K562 (cell line): Measurements from ENCODE around the gene CD9. TPM values are rescaled to one million over a fixed set of nuclear protein-coding genes. Genes with fewer than 3 reads are reported as not detected.

Experiments used
- ATAC-seq: fragments of 200-7000 bp; cut with Tn5 transposase; 3 replicates; pipeline ENCODE4 v1.9.1; 2020; ENCODE audit warnings: moderate library complexity
- BruUV-seq: library from RNA; stranded (reverse); fragments of 400-500 nt; replicated peaks from 2 replicates; lab custom pipeline; 2021; lab: Mats Ljungman, UMichigan
- CTCF ChIA-PET: fragments of 300-600 bp; formaldehyde crosslinking; extraction: SDS; loops from one replicate; lab custom pipeline; 2021; ENCODE audit warnings: low intra/inter-chr PET ratio; lab: Yijun Ruan, JAX
- POLR2A ChIA-PET: fragments of 300-600, 350-650 bp; sonication (Branson Sonifier 250); formaldehyde crosslinking; extraction: SDS; loops from one replicate; lab custom pipeline; 2021; ENCODE audit warnings: antibody characterized with exemption, inconsistent platforms; lab: Yijun Ruan, JAX
- DNase-seq, 4 experiments: peaks; one replicate each; pipeline versions ENCODE4 v3.0.0 to v3.0.0-alpha.2; 2011 to 2018; ENCODE audit warnings: low spot score in 3 of 4, mixed read lengths in 3 of 4; ENCODE audit errors: extremely low read depth in 1 of 4
- FAIRE-seq: peaks from 2 replicates; lab custom pipeline; 2011; peaks lifted over from hg19 to GRCh38; lab: Jason Lieb, UNC
- H2AFZ ChIP-seq: 2 replicates; pipeline ENCODE4 v1.6.0; 2011; ENCODE audit warnings: low read depth, low read length, control low read depth, inconsistent platforms
- H3K27ac ChIP-seq: fragments of 200-600 bp; 3 replicates; pipeline ENCODE4 v1.8.0; 2011; ENCODE audit warnings: low read depth, mild to moderate bottlenecking, control low read depth, inconsistent platforms, low read length, moderate library complexity, mixed read lengths; ENCODE audit errors: extremely low read depth
- H3K27me3 ChIP-seq, 2 experiments: fragments of 300-600 bp in 1 of 2; 2 replicates in 1 of 2; 3 replicates in 1 of 2; pipeline versions ENCODE4 v1.6.0 to v1.8.0; 2011; ENCODE audit warnings: inconsistent platforms in 2 of 2, low read length in 2 of 2, mild to moderate bottlenecking in 1 of 2, mixed read lengths in 1 of 2, moderate library complexity in 1 of 2; ENCODE audit not compliant: control insufficient read depth in 2 of 2, insufficient read depth in 2 of 2
- H3K36me3 ChIP-seq: fragments of 300-600 bp; 3 replicates; pipeline ENCODE4 v1.8.0; 2011; ENCODE audit warnings: mild to moderate bottlenecking, low read length, inconsistent platforms; ENCODE audit not compliant: control insufficient read depth, insufficient read depth
- H3K4me1 ChIP-seq, 2 experiments: fragments of 200-600 bp in 1 of 2; replicated peaks in 1 of 2; 2 replicates in 1 of 2; 3 replicates in 1 of 2; pipeline versions ENCODE4 v1.5.1 to v1.8.0; 2011; ENCODE audit warnings: inconsistent platforms in 2 of 2, low read length in 2 of 2, mild to moderate bottlenecking in 1 of 2, mixed read lengths in 1 of 2, moderate library complexity in 1 of 2; ENCODE audit not compliant: control insufficient read depth in 2 of 2, insufficient read depth in 2 of 2
- H3K4me2 ChIP-seq: 2 replicates; pipeline ENCODE4 v1.6.1; 2011; ENCODE audit warnings: low read length, control low read depth, inconsistent platforms, mixed read lengths; ENCODE audit not compliant: insufficient read depth
- H3K4me3 ChIP-seq: fragments of 200-600 bp; sonication (generic), shearing (Covaris generic); 2 replicates; pipeline ENCODE4 v1.5.1; 2016; ENCODE audit warnings: control low read depth, inconsistent platforms
- H3K79me2 ChIP-seq: fragments of 200-600 bp; 3 replicates; pipeline ENCODE4 v1.8.0; 2011; ENCODE audit warnings: low read length, inconsistent platforms; ENCODE audit not compliant: control insufficient read depth, insufficient read depth
- H3K9ac ChIP-seq, 2 experiments: 2 replicates each; pipeline versions ENCODE4 v1.6.0 to v1.6.1; 2011; ENCODE audit warnings: low read depth in 2 of 2, low read length in 2 of 2, control low read depth in 1 of 2, inconsistent platforms in 1 of 2, mild to moderate bottlenecking in 1 of 2, mixed read lengths in 1 of 2; ENCODE audit not compliant: insufficient read depth in 1 of 2
- H3K9me1 ChIP-seq: one replicate; pipeline ENCODE4 v1.6.0; 2011; ENCODE audit warnings: inconsistent platforms, mild to moderate bottlenecking, low read length, moderate library complexity; ENCODE audit not compliant: control insufficient read depth, insufficient read depth
- H3K9me3 ChIP-seq: replicated peaks from 2 replicates; pipeline ENCODE4 v1.5.1; 2011; ENCODE audit warnings: low read depth, low read length, inconsistent platforms; ENCODE audit not compliant: control insufficient read depth, insufficient read depth
- H4K20me1 ChIP-seq: replicated peaks from 2 replicates; pipeline ENCODE4 v1.6.1; 2011; ENCODE audit warnings: low read length, inconsistent platforms, mixed read lengths; ENCODE audit not compliant: control insufficient read depth, insufficient read depth
- CC2D1A ChIP-seq: fragments of 450-650 bp; IDR thresholded peaks from 2 replicates; pipeline ENCODE4 v1.6.1; 2017; ENCODE audit warnings: mild to moderate bottlenecking
- WGBS: fragments of 100-300 bp; shearing (Covaris generic); methylation state at CpG from one replicate; pipeline ENCODE4 v1.1.6; 2016; ENCODE audit warnings: low coverage, mixed read lengths; ENCODE audit not compliant: insufficient coverage; ENCODE audit errors: missing lambda C conversion rate; 5-methylcytosine and 5-hydroxymethylcytosine counted together
- in situ Hi-C: fragments of 300-500 bp; cut with MboI; formaldehyde crosslinking; loops from 4 replicates; pipeline ENCODE4 v1.15.0; 2018; ENCODE audit warnings: inconsistent platforms, mixed read lengths
- intact Hi-C: fragments of 100-400 bp; cut with micrococcal nuclease; formaldehyde crosslinking; loops from 2 replicates; pipeline ENCODE4 v1.14.2; 2022
- polyA plus RNA-seq, 8 experiments: library from polyadenylated mRNA; depleted of rRNA in 4 of 8; stranded (reverse) in 5 of 8; unstranded in 3 of 8; fragments of >200 nt; fragmentation: Nextera tagmentation in 2 of 8; fragmentation: Illumina TruSeq in 1 of 8; extraction: Ambion mirVana in 2 of 8; extraction: Trizol in 1 of 8; gene quantifications; 2 replicates each; pipeline versions ENCODE4 v1.2.1 to v1.2.3, GENCODE V29; 2011 to 2014; ENCODE audit warnings: inconsistent platforms in 1 of 8, missing spikeins in 1 of 8
- total RNA-seq, 7 experiments: library from RNA; depleted of rRNA in 6 of 7; stranded (reverse); fragments of >200 nt in 6 of 7; fragmentation: Illumina TruSeq in 2 of 7; extraction: Trizol in 2 of 7; gene quantifications; 2 replicates each; pipeline versions ENCODE4 v1.2.1 to v1.2.3, GENCODE V29; 2011 to 2021; ENCODE audit warnings: low replicate concordance in 1 of 7
- TF ChIP-seq, protein P1 (sequence below): fragments of 450-650 bp; IDR thresholded peaks from 2 replicates; pipeline ENCODE4 v1.6.1; 2016; ENCODE audit warnings: mild to moderate bottlenecking, moderate library complexity
- TF ChIP-seq, protein P2 (sequence below): sonication (generic); formaldehyde crosslinking; IDR thresholded peaks from 2 replicates; pipeline ENCODE4 v1.8.1; 2023; ENCODE audit warnings: missing genetic modification reagents, mild to moderate bottlenecking, borderline replicate concordance
- TF ChIP-seq, protein P3 (sequence below): IDR thresholded peaks from 2 replicates; pipeline ENCODE4 v1.6.1; 2011; ENCODE audit not compliant: insufficient read length; ENCODE audit errors: extremely low read depth

CD9 gene
- total and polyA plus RNA-seq, 9 of the 15 experiments (the other 6 are each of a cell fraction or from before 2014, with no cell fraction given), result 0.43 to 5.6 (median 0.62) TPM

DNA sequence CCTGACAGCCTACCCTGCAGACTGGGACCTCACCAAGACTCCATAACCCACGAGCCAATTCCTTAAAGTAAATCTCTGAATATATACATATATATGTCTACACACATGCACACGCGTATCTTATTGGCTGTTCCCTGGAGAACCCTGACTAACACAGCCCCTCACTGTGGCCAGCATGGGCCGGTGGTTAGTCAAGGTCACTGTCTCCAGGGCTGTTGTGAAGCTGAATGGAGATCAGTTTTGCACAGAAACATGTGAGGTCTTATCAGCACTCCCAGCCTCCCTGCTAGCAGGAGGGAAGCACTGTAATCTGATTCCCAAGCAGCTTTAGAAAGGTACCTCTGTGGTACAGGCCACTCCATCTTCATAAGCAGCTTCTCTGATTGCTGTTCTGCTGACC lies 63.7 kb downstream of the CD9 start:
- intact Hi-C loops, result no loop called here
- Histone ChIP-seq H3K9ac (no peak overlapping the region), H3K36me3 (no peaks in the 10 kb centered on the region), H3K4me2 (peak overlapping the region; percentile 41), H2AFZ (no peak overlapping the region), H4K20me1 (peaks cover 6% of the 10 kb centered on the region; the same call in 1 of the 2 replicates), H3K79me2 (no peaks in the 10 kb centered on the region), H3K27ac (no peak overlapping the region), H3K27me3 (no peaks in the 10 kb centered on the region), H3K9me3 (no peaks in the 10 kb centered on the region), H3K9me1 (no peaks in the 10 kb centered on the region), H3K4me1 (peaks cover 27 to 31% of the 10 kb centered on the region in 2 experiments), H3K4me3 (no peak overlapping the region)
- in situ Hi-C loops, result no loop called here
- 0% methylated on average over 4 of the region's 4 CpGs for WGBS
- FAIRE-seq, result peak; percentile 99
- ATAC-seq, result peak; percentile 99
- ChIA-PET CTCF (no interaction called here), POLR2A (interaction anchor here (0.6 to 1.3 kb wide), 3 partner anchors 11 to 26 kb away, joined by 3 read pairs; no protein-coding TSS in a partner anchor)
- DNase-seq, result peak; percentile 71 to 91 (median 81)
- no TSS peak for BruUV-seq
- TF ChIP-seq, protein P1, sequence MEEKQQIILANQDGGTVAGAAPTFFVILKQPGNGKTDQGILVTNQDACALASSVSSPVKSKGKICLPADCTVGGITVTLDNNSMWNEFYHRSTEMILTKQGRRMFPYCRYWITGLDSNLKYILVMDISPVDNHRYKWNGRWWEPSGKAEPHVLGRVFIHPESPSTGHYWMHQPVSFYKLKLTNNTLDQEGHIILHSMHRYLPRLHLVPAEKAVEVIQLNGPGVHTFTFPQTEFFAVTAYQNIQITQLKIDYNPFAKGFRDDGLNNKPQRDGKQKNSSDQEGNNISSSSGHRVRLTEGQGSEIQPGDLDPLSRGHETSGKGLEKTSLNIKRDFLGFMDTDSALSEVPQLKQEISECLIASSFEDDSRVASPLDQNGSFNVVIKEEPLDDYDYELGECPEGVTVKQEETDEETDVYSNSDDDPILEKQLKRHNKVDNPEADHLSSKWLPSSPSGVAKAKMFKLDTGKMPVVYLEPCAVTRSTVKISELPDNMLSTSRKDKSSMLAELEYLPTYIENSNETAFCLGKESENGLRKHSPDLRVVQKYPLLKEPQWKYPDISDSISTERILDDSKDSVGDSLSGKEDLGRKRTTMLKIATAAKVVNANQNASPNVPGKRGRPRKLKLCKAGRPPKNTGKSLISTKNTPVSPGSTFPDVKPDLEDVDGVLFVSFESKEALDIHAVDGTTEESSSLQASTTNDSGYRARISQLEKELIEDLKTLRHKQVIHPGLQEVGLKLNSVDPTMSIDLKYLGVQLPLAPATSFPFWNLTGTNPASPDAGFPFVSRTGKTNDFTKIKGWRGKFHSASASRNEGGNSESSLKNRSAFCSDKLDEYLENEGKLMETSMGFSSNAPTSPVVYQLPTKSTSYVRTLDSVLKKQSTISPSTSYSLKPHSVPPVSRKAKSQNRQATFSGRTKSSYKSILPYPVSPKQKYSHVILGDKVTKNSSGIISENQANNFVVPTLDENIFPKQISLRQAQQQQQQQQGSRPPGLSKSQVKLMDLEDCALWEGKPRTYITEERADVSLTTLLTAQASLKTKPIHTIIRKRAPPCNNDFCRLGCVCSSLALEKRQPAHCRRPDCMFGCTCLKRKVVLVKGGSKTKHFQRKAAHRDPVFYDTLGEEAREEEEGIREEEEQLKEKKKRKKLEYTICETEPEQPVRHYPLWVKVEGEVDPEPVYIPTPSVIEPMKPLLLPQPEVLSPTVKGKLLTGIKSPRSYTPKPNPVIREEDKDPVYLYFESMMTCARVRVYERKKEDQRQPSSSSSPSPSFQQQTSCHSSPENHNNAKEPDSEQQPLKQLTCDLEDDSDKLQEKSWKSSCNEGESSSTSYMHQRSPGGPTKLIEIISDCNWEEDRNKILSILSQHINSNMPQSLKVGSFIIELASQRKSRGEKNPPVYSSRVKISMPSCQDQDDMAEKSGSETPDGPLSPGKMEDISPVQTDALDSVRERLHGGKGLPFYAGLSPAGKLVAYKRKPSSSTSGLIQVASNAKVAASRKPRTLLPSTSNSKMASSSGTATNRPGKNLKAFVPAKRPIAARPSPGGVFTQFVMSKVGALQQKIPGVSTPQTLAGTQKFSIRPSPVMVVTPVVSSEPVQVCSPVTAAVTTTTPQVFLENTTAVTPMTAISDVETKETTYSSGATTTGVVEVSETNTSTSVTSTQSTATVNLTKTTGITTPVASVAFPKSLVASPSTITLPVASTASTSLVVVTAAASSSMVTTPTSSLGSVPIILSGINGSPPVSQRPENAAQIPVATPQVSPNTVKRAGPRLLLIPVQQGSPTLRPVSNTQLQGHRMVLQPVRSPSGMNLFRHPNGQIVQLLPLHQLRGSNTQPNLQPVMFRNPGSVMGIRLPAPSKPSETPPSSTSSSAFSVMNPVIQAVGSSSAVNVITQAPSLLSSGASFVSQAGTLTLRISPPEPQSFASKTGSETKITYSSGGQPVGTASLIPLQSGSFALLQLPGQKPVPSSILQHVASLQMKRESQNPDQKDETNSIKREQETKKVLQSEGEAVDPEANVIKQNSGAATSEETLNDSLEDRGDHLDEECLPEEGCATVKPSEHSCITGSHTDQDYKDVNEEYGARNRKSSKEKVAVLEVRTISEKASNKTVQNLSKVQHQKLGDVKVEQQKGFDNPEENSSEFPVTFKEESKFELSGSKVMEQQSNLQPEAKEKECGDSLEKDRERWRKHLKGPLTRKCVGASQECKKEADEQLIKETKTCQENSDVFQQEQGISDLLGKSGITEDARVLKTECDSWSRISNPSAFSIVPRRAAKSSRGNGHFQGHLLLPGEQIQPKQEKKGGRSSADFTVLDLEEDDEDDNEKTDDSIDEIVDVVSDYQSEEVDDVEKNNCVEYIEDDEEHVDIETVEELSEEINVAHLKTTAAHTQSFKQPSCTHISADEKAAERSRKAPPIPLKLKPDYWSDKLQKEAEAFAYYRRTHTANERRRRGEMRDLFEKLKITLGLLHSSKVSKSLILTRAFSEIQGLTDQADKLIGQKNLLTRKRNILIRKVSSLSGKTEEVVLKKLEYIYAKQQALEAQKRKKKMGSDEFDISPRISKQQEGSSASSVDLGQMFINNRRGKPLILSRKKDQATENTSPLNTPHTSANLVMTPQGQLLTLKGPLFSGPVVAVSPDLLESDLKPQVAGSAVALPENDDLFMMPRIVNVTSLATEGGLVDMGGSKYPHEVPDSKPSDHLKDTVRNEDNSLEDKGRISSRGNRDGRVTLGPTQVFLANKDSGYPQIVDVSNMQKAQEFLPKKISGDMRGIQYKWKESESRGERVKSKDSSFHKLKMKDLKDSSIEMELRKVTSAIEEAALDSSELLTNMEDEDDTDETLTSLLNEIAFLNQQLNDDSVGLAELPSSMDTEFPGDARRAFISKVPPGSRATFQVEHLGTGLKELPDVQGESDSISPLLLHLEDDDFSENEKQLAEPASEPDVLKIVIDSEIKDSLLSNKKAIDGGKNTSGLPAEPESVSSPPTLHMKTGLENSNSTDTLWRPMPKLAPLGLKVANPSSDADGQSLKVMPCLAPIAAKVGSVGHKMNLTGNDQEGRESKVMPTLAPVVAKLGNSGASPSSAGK, result peak; percentile 74
- TF ChIP-seq CC2D1A, result peak; percentile 88; the same call in 1 of the 2 replicates
- TF ChIP-seq, protein P2, sequence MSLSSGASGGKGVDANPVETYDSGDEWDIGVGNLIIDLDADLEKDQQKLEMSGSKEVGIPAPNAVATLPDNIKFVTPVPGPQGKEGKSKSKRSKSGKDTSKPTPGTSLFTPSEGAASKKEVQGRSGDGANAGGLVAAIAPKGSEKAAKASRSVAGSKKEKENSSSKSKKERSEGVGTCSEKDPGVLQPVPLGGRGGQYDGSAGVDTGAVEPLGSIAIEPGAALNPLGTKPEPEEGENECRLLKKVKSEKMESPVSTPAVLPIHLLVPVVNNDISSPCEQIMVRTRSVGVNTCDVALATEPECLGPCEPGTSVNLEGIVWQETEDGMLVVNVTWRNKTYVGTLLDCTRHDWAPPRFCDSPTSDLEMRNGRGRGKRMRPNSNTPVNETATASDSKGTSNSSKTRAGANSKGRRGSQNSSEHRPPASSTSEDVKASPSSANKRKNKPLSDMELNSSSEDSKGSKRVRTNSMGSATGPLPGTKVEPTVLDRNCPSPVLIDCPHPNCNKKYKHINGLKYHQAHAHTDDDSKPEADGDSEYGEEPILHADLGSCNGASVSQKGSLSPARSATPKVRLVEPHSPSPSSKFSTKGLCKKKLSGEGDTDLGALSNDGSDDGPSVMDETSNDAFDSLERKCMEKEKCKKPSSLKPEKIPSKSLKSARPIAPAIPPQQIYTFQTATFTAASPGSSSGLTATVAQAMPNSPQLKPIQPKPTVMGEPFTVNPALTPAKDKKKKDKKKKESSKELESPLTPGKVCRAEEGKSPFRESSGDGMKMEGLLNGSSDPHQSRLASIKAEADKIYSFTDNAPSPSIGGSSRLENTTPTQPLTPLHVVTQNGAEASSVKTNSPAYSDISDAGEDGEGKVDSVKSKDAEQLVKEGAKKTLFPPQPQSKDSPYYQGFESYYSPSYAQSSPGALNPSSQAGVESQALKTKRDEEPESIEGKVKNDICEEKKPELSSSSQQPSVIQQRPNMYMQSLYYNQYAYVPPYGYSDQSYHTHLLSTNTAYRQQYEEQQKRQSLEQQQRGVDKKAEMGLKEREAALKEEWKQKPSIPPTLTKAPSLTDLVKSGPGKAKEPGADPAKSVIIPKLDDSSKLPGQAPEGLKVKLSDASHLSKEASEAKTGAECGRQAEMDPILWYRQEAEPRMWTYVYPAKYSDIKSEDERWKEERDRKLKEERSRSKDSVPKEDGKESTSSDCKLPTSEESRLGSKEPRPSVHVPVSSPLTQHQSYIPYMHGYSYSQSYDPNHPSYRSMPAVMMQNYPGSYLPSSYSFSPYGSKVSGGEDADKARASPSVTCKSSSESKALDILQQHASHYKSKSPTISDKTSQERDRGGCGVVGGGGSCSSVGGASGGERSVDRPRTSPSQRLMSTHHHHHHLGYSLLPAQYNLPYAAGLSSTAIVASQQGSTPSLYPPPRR (CRISPR knock-in tag), result peak; percentile 50; the same call in 1 of the 2 replicates
- TF ChIP-seq, protein P3, sequence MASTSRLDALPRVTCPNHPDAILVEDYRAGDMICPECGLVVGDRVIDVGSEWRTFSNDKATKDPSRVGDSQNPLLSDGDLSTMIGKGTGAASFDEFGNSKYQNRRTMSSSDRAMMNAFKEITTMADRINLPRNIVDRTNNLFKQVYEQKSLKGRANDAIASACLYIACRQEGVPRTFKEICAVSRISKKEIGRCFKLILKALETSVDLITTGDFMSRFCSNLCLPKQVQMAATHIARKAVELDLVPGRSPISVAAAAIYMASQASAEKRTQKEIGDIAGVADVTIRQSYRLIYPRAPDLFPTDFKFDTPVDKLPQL, result no peak
